Measurements from ENCODE around the gene PSMA5. TPM values are rescaled to one million over a fixed set of nuclear protein-coding genes. Genes with fewer than 3 reads are reported as not detected.
"Not testable (repeated sequence)": the region's sequence is repeated elsewhere in the genome, so short reads cannot be mapped to it uniquely, and the experiment has no call there.

Gene PSMA5
- total RNA-seq, 2 donors from 2014 or later = 19.8 to 27.6 TPM

GRCh38 chr1:109383854-109384253 is 42.4 kb downstream of the PSMA5 start:
- no peak for TF ChIP-seq CTCF (IDR thresholded peaks at IDR 0.05)
- Histone ChIP-seq H3K27me3 (no peaks in the 10 kb centered on the region), H3K27ac (peak overlapping the region; percentile 67 to 93), H3K4me1 (peaks cover 0 to 80% of the 10 kb centered on the region in 2 donors), H3K9me3 (no peaks in the 10 kb centered on the region), H3K4me3 (no peak overlapping the region), H3K36me3 (no peaks in the 10 kb centered on the region)
- DNase-seq (ENCODE audit: low spot score) = no peak

DNA sequence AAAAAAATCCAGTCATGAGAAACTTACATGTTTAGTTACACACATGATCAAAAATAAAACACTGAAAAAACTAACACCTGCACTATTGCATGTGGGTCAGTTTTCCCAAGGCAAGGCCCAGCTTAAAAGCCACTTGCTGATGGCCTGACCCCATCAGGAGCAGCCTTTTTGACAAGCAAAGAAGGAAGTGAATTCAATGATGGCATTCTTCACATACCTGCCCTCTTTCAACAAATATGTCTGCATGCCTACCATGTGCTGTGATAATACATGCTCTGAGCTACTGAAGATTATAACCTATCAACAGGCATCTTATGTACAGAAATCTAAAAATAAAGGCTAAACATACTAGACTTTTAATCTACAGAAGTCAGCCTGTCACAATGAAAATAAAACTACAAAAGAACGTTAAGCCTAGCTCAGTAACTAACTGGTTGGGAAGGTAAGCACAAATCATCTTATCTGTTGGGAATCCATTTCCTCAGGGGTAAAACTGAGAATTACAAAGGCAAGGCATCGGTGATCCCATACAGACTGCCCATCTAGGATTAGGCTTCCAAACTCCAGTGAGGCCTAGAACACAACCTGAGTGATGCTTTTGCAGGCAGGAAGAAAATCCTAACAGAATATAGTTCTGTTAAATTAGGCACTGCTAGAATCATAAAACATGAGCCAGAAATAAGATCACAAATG is 43.0 kb downstream of the PSMA5 start:
- H3K27ac ChIP-seq = peak overlapping the region; percentile 67 to 93
- no peaks in the 10 kb centered on the region for H3K9me3 ChIP-seq
- DNase-seq (ENCODE audit: low spot score) = no peak
- no peak for TF ChIP-seq CTCF (IDR thresholded peaks at IDR 0.05)
- H3K4me3 ChIP-seq = no peak overlapping the region
- H3K4me1 ChIP-seq = peaks cover 0 to 75% of the 10 kb centered on the region in 2 donors
- no peaks in the 10 kb centered on the region for H3K27me3 ChIP-seq
- no peaks in the 10 kb centered on the region for H3K36me3 ChIP-seq

GRCh38 chr1:109381573-109381972 is 44.7 kb downstream of the PSMA5 start:
- no peak for DNase-seq (ENCODE audit: low spot score)
- Histone ChIP-seq H3K36me3 (no peaks in the 10 kb centered on the region), H3K27ac (peak overlapping the region; percentile 67 to 93), H3K4me1 (peaks cover 0 to 69% of the 10 kb centered on the region in 2 donors), H3K9me3 (no peaks in the 10 kb centered on the region), H3K4me3 (no peak overlapping the region), H3K27me3 (no peaks in the 10 kb centered on the region)
- TF ChIP-seq CTCF (IDR thresholded peaks at IDR 0.05) = no peak

DNA sequence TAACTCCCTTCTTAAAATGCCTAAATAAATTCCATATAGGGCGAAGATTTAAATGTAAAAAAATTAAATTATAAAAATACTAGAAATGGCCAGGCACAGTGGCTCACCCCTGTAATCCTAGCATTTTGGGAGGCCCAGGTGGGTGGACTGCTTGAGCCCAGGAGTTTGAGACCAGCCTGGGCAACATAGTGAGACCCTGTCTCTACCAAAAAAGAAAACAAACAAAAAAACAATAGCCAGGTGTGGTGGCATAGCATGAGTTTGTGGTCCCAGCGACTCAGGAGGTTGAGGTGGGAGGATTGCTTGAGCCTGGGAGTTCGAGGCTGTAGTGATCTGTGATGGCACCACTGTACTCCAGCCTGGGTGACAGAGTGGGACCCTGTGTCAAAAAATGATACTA is 46.3 kb downstream of the PSMA5 start:
- DNase-seq (ENCODE audit: low spot score) = no peak
- H3K9me3 ChIP-seq = no peaks in the 10 kb centered on the region
- no peaks in the 10 kb centered on the region for H3K27me3 ChIP-seq
- H3K36me3 ChIP-seq = no peaks in the 10 kb centered on the region
- no peak for TF ChIP-seq CTCF (IDR thresholded peaks at IDR 0.05)
- peak overlapping the region; percentile 52 to 93 for H3K27ac ChIP-seq
- H3K4me1 ChIP-seq = peaks cover 0 to 53% of the 10 kb centered on the region in 2 donors
- H3K4me3 ChIP-seq = no peak overlapping the region

GRCh38 chr1:109379422-109379821 is 46.8 kb downstream of the PSMA5 start:
- no peak for DNase-seq (ENCODE audit: low spot score)
- H3K27me3 ChIP-seq = no peaks in the 10 kb centered on the region
- H3K27ac ChIP-seq = peak overlapping the region; percentile 52 to 93
- H3K4me1 ChIP-seq = peaks cover 0 to 48% of the 10 kb centered on the region in 2 donors
- H3K9me3 ChIP-seq = no peaks in the 10 kb centered on the region
- no peak overlapping the region for H3K4me3 ChIP-seq
- no peak for TF ChIP-seq CTCF (IDR thresholded peaks at IDR 0.05)
- no peaks in the 10 kb centered on the region for H3K36me3 ChIP-seq

GRCh38 chr1:109377698-109378097 is 48.5 kb downstream of the PSMA5 start:
- Histone ChIP-seq H3K27ac (no peak overlapping the region), H3K36me3 (no peaks in the 10 kb centered on the region), H3K4me1 (peaks cover 0 to 43% of the 10 kb centered on the region in 2 donors), H3K4me3 (no peak overlapping the region), H3K9me3 (no peaks in the 10 kb centered on the region), H3K27me3 (no peaks in the 10 kb centered on the region)
- TF ChIP-seq CTCF (IDR thresholded peaks at IDR 0.05) = no peak
- no peak for DNase-seq (ENCODE audit: low spot score)

GRCh38 chr1:109373696-109374095 is 52.6 kb downstream of the PSMA5 start:
- DNase-seq (ENCODE audit: low spot score); H3K27me3 ChIP-seq; H3K36me3 ChIP-seq; H3K9me3 ChIP-seq; H3K4me3 ChIP-seq: not testable (repeated sequence)
- H3K27ac ChIP-seq = peak overlapping the region in 1 of 2 donors; percentile 48
- H3K4me1 ChIP-seq = peaks cover 0 to 39% of the 10 kb centered on the region in 2 donors
